Stimulated activated effector memory CD8-positive, alpha-beta T cell treated with anti-CD3 and anti-CD28 coated beads, Interleukin-12 subunit alpha, Interleukin-12 subunit beta, amount 100 ng/mL, for 72 hours (primary cell): ENCODE data around the gene TIMM44.

Experiments
- ATAC-seq: fragments of 150-1000 bp; cut with Tn5 transposase; 2 replicates; pipeline ENCODE4 v1.10.0; 2021
- DNase-seq, 2 donors: peaks; one replicate each; pipeline ENCODE4 v3.0.0; 2021 to 2022; ENCODE audit warnings: low spot score in 2 of 2
- H3K27ac Mint-ChIP-seq: one replicate; pipeline ENCODE4 v1.8.0; 2022; ENCODE audit warnings: mild to moderate bottlenecking, mixed read lengths
- H3K36me3 Mint-ChIP-seq: one replicate; pipeline ENCODE4 v1.8.0; 2022; ENCODE audit warnings: mild to moderate bottlenecking, mixed read lengths
- H3K4me1 Mint-ChIP-seq: one replicate; pipeline ENCODE4 v1.8.0; 2022; ENCODE audit warnings: mixed read lengths
- H3K4me3 Mint-ChIP-seq: one replicate; pipeline ENCODE4 v1.8.0; 2022; ENCODE audit warnings: mild to moderate bottlenecking, mixed read lengths
- H3K9me3 Mint-ChIP-seq: one replicate; pipeline ENCODE4 v1.8.0; 2022; ENCODE audit warnings: mixed read lengths

Gene TIMM44

DNA sequence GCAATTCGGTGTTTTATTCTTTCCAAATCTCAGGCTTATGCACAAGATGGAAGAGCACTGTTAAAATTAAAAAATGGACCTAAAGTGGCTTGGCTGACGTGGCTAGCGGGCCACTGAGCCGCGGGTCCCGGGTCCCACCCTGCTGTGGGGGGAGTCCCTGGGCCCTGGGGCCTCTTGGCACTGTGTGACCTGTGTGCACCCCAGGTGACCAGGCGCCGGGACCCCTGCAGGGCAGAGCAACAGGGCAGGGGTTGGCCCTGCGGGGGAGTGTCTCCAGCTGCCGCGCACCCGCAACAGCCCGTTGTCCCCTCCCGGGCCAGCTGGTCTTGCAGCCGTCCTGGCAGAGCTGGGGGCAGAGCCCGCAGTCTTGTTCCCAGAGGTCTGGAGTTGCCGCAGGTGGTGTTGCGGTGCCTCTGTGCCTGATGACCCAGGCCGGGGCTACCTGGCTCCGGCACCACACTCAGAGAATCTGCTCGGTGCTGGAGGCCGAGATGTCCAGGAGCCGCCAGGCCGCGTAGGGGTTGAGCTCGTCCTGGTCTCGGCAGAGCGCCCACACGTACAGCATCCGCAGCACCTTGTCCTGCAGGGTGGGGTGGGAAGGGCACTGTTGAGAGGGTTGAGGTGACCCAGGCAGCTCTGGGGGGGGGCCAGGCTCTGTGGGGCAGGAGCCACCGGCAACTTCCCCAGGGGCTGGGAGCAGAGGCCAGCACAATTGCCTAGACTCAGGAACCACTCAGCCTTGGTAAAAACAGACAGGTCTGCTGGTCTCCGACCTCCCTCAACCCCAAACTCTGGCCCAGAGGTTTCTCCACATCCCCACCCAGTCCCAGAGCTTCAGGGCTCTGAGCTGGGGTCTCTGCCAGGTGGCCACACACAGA is 16.5 kb downstream of the TIMM44 start:
- Mint-ChIP-seq H3K4me1 (peaks cover 40% of the 10 kb centered on the region), H3K9me3 (no peaks in the 10 kb centered on the region), H3K4me3 (peak overlapping the region; percentile 56), H3K27ac (peak overlapping the region; percentile 54), H3K36me3 (peaks cover 51% of the 10 kb centered on the region)
- DNase-seq (no peak), ATAC-seq (no peak)

DNA sequence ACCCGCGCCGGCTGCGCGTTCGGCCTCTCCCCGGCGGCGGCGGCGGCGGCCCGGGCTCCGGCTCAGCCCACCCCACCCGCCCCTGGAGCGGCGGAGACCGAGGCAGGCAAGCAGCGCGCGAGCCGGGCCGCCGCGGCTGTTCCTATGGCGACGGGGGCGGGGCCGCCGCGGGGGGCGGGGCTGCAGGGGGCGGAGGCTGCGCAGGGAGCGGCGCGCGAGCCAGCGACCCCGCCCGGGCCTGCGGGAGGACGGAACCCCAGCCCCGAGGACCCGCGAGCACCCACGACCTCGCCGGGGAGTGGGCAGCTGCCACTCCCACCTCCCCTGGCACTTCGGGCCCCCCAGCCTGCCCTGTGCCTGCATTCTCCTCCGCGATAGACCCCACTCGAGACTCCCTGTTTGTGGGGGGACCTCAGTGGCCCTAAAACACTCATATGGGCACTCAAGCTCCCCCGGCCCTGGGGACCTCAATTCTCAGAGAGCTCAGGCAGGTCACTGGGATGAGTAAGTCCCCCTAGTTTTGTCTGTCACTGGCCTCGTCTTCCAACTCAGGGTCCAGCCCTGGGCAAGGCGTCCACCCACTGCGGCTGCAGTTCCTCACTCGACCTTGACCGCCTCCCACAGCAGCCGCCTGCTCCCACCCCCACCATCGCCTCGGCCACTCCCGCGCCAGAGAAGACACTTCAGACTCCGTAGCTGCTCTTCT is 17.3 kb downstream of the TIMM44 start, which contains the start of gene CTXN1:
CTXN1 (minus strand) TSS at position 115 of the 706 bp plus-strand sequence. CDS start 597 bp downstream, outside the sequence.
- Mint-ChIP-seq H3K36me3 (peaks cover 54% of the 10 kb centered on the region), H3K4me3 (peak within 1 kb of the TSS; percentile 64), H3K27ac (peak within 1 kb of the TSS; percentile 67), H3K4me1 (peaks cover 48% of the 10 kb centered on the region), H3K9me3 (no peaks in the 10 kb centered on the region)
- ATAC-seq (peak; percentile 60), DNase-seq (peak; percentile 77 to 83)

DNA sequence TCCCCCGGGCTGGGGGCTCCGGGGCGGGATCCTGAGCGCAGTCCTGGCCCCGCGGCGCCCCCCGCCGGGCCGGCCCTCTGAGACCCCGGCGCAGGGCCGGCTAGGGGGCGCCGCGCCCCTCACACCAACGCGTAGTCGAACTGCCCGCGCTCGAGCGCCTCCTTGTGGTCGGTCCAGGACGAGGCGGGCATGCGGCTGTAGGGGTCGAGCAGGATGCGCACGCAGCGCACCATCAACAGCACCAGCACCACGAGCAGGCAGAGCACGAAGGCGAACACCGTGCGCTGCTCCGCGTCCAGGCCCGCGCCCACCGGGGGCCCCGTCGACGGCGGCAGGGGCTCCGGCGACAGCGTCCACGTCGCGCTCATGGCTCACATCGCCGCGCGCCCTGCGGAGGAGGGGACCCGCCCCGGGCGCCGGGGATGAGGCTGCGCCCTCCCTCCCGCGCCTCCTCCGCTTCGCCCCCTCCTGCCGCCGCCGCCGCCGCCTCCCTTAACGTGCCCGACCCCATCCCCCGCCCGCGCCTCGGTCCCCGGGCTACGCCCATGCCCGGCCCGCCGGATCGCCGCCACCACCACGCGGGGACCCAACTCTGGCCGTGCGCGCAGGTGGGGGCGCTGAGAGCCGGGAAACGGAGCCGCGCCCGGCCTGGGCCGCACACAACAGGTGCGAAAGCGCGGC is 18.2 kb downstream of the TIMM44 start:
- H3K27ac Mint-ChIP-seq: peak overlapping the region; percentile 67
- ATAC-seq (peak; percentile 65), DNase-seq (peak; percentile 74 to 90)
- peak overlapping the region; percentile 64 for H3K4me3 Mint-ChIP-seq
- no peaks in the 10 kb centered on the region for H3K9me3 Mint-ChIP-seq
- H3K4me1 Mint-ChIP-seq: peaks cover 54% of the 10 kb centered on the region
- peaks cover 52% of the 10 kb centered on the region for H3K36me3 Mint-ChIP-seq

DNA sequence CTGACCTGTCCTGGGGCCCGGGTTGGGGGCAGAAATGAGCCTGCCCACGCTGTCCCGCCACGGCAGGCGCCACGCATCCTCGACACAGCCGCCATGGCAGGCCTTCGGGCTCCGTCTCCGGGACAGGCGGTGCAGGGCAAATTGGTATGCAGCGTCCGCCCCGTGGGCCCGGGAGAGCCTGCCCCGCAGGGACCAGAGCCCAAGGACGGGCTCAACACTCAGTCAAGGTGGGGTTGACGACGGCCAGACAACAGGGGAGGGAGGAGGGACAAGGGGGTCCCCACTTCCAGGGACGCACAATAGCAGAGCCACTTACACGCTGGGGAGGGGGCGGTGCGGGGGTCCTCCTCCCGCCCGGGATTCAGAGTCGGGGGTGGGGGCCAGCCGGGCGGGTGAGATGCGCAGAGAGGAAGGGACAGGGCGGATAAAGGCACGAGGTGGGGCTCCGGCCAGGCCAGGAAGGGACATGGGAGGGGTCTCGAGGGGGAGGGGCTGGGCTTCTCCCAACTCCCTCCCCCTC is 18.8 kb downstream of the TIMM44 start:
- H3K4me3 Mint-ChIP-seq: peak overlapping the region; percentile 64
- no peak for ATAC-seq
- H3K9me3 Mint-ChIP-seq: no peaks in the 10 kb centered on the region
- peaks cover 54% of the 10 kb centered on the region for H3K4me1 Mint-ChIP-seq
- H3K36me3 Mint-ChIP-seq: peaks cover 46% of the 10 kb centered on the region
- H3K27ac Mint-ChIP-seq: peak overlapping the region; percentile 67
- no peak for DNase-seq

DNA sequence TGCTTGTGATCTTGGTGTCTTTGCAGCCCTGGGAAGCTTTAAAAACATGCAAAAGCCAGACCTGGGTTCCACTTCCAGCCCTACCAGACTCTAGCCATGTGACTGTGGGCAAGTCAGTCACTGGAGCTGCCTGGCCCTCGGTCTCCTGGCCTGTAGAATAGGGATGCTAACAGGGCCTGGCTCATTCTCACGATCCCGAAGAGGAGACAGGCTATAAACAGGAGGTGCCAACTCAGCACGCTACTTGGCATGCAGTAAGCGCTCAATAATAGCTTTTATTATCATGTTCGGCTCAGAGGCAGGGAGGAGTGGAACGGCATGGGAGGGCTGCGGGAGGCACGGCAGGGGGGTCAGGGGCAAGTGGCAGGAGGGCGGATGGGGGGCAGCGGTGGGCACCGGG is 19.2 kb downstream of the TIMM44 start:
- peak overlapping the region; percentile 64 for H3K4me3 Mint-ChIP-seq
- DNase-seq (no peak), ATAC-seq (no peak)
- H3K9me3 Mint-ChIP-seq: no peaks in the 10 kb centered on the region
- peaks cover 42% of the 10 kb centered on the region for H3K36me3 Mint-ChIP-seq
- H3K27ac Mint-ChIP-seq: peak overlapping the region; percentile 63
- H3K4me1 Mint-ChIP-seq: peaks cover 54% of the 10 kb centered on the region

DNA sequence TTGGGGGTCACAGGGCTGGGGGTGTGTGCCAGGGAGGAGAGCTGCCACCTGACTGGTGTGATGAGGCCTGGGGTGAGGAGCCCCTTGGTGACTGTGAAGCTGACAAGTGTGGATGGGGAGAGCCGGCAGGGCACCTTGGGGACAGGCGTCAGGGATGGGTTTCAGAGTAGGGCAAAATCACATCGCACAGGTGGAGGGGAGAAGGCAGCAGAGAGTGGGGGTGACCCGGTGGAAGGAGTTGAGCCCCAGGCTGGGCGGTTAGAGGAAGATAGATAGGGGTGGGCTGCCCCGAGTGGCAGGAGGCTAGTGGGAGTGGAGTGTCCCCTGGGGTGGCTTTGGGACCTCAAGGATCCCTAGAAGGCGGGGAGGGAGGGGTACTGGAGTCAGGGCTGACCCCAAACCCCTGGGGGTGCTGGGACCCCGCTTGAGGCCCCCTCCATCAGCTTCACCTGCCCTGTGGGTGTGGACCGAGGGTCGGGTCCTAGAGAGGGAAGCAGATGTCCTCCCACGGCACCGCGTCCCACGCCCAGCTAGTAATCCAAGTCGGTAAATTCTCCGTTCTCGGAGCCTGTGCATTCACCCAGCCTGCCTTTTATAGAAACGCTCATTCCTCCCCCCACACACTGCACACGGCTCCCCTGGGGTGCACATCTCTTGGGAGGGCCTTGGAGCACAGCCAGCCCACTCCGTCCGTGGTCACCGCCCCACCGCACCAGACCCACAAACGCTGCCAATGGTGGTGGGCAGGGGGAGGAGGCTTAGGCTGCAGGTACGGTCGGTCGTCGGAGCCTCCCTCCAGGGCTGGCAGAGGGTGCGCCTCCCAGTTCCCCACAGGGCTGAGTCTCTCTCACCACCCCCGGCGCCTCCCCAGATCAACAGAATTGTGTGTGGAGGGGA is 19.9 kb downstream of the TIMM44 start:
- peak overlapping the region; percentile 63 for H3K27ac Mint-ChIP-seq

DNA sequence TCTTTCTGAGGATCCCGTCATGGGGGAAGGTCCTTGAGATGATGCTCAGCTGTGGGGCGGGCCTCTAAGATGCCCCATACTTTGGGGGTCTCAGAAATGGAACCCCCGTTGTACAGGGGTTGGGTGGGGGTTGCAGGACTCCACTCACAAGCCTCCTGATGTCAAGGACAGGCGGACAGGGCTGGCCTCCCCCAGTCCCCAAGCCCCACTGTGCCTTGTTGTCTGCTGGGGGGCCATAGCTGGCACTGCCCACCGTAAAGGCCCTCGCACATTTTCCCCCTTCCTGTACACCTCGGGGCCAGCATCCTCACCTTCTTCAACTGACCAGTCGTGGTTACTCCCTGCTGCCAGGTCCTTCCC is 20.6 kb downstream of the TIMM44 start:
- Mint-ChIP-seq H3K27ac (peak overlapping the region; percentile 58), H3K36me3 (peaks cover 36% of the 10 kb centered on the region), H3K9me3 (no peaks in the 10 kb centered on the region), H3K4me3 (no peak overlapping the region), H3K4me1 (peaks cover 46% of the 10 kb centered on the region)
- no peak for DNase-seq
- ATAC-seq: no peak

More for the DNA sequence above, 19.9 kb downstream of the TIMM44 start:
- Mint-ChIP-seq H3K36me3 (peaks cover 36% of the 10 kb centered on the region), H3K9me3 (no peaks in the 10 kb centered on the region), H3K4me3 (peak overlapping the region; percentile 64), H3K4me1 (peaks cover 48% of the 10 kb centered on the region)
- ATAC-seq (no peak), DNase-seq (no peak)

DNA sequence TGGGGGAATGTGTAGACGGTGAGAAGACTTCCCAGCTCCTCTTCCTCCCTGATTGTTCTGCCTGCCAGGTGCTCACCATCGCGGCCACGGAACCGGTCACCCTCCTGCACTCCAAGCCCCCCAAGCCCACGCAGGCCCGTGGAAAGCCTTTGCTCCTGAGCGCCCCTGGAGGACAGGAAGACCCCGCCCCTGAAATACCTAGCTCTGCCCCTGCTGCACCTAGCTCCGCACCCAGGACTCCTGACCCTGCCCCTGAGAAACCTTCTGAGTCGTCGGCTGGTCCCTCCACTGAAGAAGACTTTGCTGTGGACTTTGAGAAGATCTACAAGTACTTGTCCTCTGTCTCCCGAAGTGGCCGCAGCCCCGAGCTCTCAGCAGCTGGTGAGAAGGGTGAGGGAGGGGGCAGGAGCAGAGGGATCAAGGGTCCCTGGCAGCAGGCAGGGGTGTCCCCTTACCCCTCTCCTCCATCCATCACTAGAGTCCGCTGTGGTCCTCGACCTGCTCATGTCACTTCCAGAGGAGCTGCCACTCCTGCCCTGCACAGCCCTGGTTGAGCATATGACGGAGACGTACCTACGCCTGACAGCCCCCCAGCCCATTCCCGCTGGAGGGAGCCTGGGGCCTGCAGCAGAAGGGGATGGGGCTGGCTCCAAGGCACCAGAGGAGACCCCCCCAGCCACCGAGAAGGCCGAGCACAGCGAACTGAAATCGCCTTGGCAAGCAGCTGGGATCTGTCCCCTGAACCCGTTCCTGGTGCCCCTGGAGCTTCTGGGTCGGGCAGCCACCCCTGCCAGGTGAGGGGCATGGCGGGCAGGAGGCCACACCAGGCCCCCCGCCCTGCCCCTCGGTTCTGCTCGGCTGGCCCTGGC is 21.3 kb downstream of the TIMM44 start:
- DNase-seq: no peak
- Mint-ChIP-seq H3K27ac (no peak overlapping the region), H3K4me1 (peaks cover 48% of the 10 kb centered on the region), H3K4me3 (peak overlapping the region; percentile 85), H3K36me3 (peaks cover 36% of the 10 kb centered on the region), H3K9me3 (no peaks in the 10 kb centered on the region)
- ATAC-seq: no peak

DNA sequence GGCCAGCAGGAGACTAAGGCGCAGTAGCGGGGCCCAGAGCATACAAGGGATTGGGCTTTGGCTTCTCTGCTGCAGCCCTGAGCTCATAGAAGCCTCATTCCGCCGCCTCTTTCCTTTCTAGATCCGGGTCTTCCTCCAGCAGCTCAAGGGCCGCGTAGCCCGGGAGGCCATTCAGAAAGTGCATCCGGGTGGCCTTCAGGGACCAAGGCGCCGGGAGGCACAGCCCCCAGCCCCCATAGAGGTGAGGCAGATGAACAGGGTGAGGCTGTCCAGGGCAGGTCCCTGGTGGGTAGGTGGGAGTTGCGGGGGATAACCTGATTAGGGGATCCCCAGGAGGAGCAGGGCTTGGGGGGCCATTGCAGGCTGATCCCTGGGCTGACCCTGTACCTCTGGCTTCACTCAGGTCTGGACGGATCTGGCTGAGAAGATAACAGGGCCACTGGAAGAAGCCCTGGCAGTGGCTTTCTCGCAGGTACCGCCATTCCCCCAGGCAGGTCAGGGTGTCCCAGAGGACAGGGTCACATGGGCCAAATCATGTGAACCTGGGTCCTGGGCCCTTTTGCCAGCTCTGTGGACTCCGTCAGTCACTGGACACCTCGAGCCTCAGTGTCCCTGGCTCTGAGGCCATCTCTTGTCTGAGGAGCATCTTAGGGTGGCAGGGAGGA is 22.0 kb downstream of the TIMM44 start:
- H3K9me3 Mint-ChIP-seq: no peaks in the 10 kb centered on the region
- H3K27ac Mint-ChIP-seq: peak overlapping the region; percentile 67
- DNase-seq: no peak
- peaks cover 32% of the 10 kb centered on the region for H3K36me3 Mint-ChIP-seq
- peak overlapping the region; percentile 85 for H3K4me3 Mint-ChIP-seq
- H3K4me1 Mint-ChIP-seq: peaks cover 47% of the 10 kb centered on the region
- ATAC-seq: no peak

DNA sequence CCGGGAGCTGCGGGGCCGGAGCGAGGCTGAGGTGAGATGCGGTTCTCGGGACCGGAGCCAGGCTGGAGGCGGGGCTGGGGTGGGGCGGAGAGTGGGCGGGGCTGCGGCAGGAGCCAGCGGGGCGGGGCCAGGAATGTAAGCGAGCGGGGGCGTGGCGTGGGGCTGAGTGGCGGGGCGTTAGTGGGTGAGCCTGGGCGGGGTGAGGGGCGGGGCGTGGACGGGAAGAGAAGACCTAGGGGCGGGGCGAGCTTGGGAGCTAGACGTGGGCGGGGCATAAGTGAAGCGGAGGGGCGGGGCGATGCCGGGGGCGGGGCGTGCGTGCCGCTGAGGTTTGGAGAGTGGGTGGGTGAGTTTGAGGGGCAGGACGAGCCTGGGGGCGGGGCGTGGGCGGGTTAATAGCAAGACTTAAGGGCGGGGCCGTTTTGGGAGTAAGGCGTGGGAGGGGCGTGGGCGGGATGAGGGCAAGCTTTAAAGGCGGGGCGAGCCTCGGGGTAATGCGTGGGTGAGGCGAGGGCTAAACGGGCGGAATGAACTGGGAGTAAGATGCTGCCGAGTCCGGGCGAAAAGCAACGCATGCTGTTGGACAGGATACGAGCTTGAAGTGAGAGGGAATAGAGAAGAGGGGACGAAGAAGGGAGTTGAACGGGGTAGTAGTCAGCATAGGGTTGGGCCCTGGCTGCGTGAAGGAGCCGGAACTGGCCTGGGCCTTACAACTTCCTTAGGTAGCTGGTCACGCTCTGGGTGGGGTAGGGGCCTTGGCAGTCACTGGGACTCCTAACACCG is 22.8 kb downstream of the TIMM44 start:
- peaks cover 47% of the 10 kb centered on the region for H3K4me1 Mint-ChIP-seq
- ATAC-seq: peak; percentile 58
- H3K9me3 Mint-ChIP-seq: no peaks in the 10 kb centered on the region
- peak; percentile 94 to 97 for DNase-seq
- peaks cover 30% of the 10 kb centered on the region for H3K36me3 Mint-ChIP-seq
- H3K27ac Mint-ChIP-seq: peak overlapping the region; percentile 67
- H3K4me3 Mint-ChIP-seq: peak overlapping the region; percentile 85

DNA sequence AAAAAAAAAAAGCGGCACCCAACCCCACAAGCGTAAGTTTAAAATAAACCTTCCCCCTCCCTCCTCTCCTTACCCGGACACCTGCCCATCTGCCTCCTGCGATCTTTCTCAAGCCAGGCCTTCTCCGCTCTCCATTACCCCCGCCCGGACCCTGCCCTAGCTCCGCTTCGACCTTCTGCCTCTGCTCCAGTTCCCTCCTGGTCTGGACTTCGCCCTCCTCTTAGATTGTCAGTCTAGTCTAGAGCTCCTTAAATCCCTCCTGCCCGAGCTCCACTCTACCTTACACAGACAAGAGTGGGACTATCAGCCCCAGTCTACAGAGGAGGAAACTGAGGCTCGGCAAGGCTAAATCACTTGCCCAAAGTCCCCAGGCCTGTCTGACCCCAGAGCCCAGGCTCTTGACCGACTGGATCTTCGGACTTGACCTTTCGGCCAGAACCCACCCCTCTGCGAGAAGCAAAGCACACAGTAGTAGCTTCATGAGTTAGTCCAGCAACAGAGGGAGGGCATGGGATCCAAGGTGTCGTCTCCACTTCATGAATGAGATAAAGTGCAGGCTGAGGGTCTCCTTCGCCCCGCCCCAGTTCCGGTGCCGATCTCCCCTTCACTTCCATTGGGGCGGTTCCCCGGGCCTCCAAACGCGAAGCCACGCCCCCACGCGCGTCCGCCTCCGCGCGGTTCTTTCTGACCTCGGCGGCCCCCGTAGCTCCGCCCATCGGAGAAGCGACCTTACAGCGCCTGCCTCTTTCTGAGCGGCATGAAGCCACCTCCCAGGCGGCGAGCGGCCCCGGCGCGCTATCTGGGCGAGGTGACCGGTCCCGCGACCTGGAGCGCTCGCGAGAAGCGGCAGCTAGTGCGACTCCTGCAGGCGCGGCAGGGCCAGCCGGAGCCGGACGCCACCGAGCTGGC is 23.6 kb downstream of the TIMM44 start, which contains the start of gene SNAPC2:
SNAPC2 (plus strand) TSS at position 729 of the 909 bp plus-strand sequence; CDS start at position 758, 29 bp downstream.
- ATAC-seq: peak; percentile 81
- Mint-ChIP-seq H3K9me3 (no peaks in the 10 kb centered on the region), H3K4me1 (peaks cover 46% of the 10 kb centered on the region), H3K27ac (peak within 1 kb of the TSS; percentile 67), H3K4me3 (peak within 1 kb of the TSS; percentile 85), H3K36me3 (peaks cover 24% of the 10 kb centered on the region)
- DNase-seq: peak; percentile 96 to 98
